T-helper 22 cell (primary cell): ENCODE results near the gene NPY2R.

ENCODE experiments used
- DNase-seq: peaks from one replicate; pipeline ENCODE4 v3.0.0-alpha.2; 2020; ENCODE audit warnings: low read depth

NPY2R gene, protein sequence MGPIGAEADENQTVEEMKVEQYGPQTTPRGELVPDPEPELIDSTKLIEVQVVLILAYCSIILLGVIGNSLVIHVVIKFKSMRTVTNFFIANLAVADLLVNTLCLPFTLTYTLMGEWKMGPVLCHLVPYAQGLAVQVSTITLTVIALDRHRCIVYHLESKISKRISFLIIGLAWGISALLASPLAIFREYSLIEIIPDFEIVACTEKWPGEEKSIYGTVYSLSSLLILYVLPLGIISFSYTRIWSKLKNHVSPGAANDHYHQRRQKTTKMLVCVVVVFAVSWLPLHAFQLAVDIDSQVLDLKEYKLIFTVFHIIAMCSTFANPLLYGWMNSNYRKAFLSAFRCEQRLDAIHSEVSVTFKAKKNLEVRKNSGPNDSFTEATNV

DNA sequence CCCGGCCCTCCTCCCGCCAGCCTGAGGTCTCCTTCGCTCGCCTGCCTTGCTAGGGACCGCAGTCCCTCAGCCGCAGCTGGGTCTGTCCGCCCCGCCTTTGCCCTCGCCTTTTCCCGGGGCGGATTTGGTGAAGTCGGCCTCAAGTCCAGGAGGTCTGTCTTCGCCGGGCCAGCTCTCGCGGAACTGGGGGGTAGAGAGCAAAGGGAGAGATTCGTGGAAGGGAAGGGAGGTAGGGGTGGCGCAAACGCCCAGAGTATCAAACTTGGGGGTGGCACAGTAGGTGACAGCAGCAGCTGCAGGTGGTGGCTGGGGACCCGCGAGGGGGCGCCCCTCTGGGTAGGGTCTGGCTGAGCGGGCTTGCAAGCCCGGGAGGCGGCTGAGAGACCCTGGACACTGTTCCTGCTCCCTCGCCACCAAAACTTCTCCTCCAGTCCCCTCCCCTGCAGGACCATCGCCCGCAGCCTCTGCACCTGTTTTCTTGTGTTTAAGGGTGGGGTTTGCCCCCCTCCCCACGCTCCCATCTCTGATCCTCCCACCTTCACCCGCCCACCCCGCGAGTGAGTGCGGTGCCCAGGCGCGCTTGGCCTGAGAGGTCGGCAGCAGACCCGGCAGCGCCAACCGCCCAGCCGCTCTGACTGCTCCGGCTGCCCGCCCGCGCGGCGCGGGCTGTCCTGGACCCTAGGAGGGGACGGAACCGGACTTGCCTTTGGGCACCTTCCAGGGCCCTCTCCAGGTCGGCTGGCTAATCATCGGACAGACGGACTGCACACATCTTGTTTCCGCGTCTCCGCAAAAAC, at the start of gene NPY2R:
NPY2R (plus strand) TSS at position 379 of the 797 bp plus-strand sequence. CDS start 5,304 bp downstream, outside the sequence.
- no peak for DNase-seq

DNA sequence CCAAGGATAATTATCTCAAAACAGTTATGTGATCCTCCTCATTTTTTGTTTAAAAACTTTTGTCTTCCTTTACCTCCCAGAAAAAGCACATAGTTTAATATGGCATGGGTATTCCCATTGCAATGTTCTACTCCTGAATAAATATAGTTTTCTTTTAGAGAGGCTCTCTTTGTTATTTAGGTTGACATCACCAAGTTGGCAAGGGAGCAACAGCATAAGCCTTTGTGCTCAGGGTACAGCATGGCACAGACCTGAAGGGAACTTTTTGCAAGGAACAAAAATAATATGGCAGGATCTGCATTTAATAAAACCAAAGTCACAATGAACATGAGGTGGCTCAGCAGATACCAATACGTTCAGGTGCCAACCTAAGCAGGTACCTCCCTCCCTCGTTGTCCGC, 47.1 kb upstream of the NPY2R start:
- DNase-seq, result no peak

DNA sequence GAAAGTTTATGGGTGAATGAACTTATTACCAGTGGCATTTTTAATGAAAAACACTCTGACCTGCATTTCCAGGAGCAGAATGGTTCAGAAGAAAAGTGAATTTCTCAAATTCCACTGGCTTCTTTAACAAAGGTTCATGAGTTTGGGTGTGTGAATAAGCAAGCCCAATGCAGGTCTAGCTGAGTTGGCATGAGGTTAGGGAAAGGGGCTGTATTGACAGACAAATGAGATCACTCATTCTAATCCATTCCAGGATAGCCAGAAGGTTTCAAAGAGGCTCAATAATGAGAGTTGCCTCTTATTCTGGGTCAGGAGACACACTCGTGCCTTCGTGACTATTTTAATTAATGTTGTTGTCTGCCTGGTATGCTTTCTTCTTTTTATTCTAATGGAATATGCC, 43.7 kb upstream of the NPY2R start:
- no peak for DNase-seq

DNA sequence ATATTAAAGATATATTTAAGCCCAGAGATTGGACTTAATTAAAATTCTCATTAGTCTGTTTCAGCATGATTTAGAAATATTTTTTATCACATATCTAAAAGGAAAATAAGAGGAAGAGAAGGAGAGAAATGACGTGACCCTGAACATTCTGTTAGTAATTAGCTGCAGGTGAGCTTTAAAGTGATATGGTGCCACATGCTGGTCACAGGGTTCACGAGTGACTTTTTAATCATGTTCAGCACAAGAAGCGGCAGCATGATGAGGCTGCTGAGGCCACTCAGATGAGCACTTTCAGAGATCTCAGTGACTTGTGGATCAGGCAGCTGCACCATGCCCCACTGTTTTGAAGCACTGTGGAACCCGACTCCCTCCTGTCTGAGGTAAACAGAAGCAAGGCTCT, 37.9 kb upstream of the NPY2R start:
- DNase-seq, result no peak

DNA sequence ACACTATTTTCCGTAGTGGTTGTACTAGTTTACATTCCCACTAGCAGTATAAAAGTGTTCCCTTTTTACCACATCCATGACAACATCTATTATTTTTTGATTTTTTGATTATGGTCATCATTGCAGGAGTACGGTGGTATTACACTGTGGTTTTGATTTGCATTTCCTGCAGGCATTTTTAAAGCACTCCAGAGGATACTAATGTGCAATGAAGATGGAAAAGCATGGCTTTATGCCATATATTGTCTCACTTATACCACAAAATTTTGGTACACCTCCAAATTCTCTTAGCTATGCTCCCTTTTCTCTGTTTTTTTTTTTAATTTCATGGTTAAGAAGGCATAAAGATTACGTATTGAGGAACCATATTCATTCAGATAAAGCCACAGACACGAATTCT, 35.1 kb upstream of the NPY2R start:
- DNase-seq, result no peak

DNA sequence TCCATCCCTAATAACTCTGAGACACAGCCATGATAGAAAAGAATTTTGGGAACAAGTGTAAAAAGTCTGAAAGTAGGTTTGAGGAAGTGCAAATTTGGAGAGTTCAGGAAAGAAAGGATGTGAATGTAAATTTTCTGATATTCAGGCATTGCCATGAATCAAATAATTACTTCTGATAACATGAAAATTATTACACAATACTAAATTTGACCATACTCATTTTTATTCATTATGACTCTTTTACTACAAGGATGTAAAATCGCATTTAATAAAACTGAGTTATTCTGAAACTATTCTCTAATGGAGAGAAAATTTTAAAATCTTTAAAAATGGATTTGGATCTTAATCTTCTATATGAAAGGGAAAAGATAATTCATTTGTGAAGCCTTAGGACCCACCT, 33.8 kb upstream of the NPY2R start:
- DNase-seq, result no peak

DNA sequence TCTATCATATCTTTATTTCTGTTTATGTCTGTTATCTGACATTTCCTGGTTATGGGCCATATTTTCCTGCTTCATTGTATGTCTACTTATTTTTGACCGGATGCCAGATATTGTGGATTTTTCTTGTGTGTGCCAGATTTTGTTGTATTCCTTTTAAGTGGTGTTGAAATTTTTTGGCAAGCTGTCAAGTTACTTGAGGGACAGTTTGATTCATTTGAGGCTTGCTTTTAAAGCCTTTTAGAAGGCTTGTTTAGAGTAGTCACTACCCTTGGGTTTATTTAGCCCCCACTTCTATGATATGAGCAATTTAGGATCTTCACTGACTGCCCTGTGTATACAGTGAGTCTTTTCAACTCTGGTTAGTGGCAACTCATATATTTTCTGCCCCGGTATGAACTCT, 29.2 kb upstream of the NPY2R start:
- no peak for DNase-seq

DNA sequence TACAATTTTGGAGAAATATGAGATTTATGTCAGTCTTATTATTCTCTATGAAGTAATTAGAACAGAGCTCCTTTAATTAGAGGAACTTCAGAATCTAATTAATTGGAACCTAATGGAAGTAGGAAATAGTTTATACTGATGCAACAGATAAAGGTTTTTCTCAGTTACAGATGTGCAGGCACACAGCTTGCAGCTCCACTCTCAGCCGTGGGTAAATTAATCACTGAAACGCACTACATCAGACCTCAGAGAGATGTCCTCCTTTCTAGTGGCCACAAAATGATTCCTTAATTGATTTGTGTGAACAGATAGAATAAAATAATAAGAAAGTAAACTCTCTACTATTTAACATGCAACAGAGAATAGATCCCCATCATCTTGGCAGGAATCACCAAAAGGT, 21.5 kb upstream of the NPY2R start:
- DNase-seq, result no peak

DNA sequence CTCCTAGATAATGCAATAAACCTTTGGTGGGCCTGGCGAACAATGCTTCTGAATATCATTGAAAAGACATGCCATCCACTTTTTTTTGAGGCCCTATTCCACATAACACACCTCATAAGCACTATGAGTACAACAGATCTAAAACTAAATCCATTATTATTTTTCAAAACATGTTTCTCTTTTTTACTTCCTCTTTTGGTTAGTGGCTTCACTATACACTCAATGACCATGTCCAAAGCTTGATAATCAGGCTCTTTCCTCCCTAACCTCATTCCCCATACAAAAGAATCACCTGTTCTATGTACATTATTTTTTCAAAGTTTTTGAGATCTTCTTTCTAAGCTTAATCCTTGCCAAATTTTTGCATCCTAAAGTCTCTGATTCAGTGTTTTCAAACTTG, 20.4 kb upstream of the NPY2R start:
- no peak for DNase-seq

DNA sequence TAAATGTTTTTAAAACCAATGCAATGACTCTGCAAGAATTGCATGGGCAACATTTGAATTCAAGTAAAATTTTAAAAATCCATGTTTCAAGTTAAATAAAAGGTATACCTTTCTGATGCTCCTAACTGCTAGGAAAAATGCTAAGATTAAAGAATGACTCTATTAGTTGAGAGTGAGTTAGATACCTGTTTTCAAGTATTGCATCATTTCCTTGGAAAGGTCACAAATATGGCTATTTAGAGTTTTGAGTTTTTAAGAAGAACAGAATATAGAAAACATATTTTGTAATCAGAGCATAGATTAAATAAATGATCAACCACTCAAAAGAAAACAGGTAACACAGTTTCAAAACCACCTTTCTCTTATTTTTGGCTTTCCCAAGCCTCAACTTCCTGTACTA, 18.3 kb upstream of the NPY2R start:
- no peak for DNase-seq

DNA sequence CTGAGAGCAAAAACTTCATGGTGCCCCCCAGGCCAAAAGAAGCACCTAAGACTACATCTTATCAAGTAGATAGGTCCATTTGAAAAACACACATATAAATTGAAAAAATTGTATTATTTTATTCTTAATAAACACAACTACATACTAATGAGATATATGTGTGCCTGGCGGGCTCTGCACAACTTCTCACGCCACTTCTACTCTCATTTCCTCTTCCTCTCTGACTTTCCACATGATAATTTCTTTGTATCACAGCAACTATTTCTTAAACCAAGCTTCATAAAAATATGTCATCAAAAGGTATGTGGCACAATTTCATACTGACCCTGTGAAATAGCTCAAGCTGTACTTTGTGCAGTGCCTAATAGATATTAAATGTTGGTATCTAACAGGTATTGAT, 10.7 kb upstream of the NPY2R start:
- DNase-seq, result no peak

DNA sequence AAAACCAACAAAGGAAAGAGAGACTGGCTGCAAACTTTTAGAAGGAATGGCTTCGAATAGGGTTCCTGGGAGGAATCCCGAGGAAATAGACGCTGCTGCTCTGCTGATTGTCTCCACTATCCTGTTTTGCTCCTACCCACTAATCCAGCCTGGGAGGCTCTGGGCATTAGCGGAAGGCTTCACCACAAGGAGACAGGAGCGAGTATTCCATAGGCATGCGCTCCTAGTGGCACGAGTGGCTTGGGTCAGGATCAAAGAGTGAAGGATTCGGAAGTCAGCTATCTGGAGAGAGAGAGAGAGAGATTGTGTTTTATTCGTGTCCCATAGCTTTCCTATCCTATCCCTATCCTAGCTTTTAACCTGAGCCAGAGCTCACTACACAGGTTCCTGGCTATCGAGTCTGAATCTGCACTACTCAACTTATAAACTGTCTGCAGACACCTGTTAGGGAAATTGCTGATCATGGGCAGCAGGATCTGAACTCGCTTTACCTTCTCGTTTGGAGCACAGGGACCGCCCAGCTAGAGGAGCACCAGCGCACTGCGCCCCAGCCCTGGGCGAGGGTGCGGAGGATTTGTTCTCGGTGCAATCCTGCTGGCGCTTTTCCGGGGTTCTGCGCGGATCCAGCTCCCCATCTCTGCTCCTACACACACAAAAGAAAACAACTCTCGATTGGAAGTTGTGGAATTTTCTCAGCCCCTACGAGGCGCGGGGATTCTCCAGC, 740 bp upstream of the NPY2R start:
- DNase-seq, result no peak

DNA sequence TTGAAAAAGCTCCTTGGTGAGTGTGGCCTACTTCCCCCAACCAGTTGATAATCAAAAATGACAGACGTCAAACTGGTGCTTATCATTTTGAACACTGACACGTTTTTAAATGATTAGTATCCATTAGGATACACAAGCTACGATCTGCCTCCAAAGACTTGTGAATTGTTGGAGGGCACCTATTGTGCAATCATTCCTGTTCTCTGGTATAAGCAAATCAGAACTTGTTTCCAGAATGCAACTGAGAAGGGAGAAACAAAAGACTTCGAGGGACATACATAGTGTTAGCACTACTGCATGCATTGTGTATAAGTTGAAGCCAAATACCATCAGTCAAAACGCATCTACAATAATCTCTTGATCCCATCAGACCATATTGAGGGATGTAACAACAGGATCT, 11.6 kb downstream of the NPY2R start:
- DNase-seq, result no peak

DNA sequence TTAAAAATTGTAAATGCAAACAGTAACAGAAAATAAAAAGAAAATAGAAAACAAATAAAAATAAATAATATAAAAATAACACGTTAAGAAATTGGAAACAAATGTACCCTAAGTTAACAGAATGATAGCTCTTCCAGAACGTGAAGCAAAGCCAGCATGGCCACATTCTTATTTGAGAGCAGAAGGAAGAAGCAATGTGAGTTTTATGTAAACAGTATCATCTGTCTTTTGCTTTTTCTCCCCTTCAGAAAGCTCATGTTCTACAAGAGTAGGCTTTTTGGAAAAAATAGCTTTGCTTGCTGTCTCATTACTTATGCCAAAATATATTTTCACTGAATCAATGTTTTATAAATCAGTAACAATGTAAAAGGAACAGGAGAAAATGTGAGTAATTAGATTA, 18.7 kb downstream of the NPY2R start:
- no peak for DNase-seq

DNA sequence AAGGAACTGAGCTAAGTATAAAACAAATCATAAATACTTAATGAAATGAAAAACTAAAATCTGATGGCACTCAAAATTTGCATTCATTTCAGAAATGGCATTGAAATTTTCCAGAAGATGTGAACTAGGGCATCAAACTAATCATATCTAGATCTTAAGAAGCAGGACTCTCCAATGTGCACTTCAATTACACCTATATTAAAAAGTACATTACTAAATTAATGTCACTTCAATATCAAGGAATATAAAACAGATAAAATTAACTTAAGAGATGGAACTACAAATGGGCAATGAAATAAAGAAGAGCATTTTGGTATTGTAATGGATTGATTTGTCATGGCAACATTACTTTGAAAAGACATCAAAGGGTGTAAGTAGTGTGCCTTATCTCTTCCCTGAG, 20.3 kb downstream of the NPY2R start:
- DNase-seq, result no peak

DNA sequence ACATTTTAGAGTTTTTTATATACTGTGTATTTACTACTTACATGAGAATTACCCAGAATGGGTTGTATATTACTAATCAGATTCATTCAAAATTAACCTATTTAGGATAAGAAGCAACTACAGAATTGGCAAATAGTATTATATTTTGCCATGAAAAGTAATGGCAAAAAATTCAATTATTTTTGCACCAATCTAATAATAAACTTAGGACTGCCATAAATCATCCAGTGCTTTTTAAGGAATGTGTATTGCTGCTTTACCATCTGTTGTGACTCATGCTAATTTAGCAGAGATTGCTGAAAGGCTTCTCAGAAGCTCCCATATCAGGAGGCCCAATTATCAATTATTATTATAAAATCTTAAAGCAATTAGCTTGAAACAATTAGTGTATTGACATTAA, 24.0 kb downstream of the NPY2R start:
- no peak for DNase-seq

DNA sequence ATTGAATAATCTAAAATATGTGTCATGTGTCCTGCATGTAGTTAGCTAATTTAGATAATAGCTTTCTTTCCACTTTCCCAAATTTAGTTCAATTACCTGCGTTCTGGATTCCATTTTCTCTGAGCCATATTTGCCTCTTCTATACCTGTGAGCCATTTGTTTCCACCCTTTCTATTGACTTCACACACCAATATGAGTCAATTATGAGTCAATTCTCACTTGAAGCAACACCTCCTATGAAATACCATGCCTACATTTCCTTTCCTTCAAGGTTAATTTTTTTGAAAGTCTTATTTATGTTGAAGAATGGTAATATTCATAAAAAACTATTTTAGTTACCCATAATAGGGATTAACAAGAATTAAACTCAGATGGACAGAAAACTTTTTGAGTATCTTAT, 25.8 kb downstream of the NPY2R start:
- no peak for DNase-seq

DNA sequence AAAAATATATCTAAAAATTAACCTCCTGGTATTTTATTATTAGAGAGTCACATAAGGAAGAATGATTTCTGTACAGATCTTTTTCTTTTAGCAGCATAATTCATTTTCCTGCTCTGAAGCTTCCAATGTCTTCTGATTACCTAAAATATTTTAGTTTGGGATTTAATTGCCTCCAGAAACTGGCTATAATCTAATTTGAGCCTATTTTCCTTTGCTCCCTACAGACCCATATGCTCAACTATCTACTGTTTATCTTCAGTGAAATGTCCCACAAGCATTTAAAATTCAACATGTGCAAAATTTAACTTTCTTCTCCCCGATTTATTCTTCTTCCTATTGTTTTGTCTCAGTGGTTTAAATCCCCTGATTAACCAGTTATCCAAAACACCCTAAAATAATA, 29.1 kb downstream of the NPY2R start:
- no peak for DNase-seq

DNA sequence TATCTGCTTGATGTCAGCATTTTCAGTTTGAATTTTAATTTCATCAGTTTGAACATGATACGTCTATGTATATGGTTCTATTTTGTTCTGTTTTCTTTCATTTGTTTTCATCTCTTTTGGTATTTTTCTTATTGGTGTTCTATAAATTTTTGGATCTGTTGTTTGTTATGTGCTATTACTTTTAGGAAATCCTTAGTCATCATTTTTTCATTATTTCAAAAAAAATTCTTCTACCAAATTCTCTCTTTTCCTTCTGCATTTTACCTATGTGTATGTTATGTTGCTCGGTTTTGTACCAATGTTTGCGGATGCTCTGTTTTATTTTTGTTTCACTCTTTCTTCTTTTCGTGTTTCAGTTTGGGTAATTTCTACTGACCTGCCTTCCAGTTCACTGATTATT, 32.8 kb downstream of the NPY2R start:
- no peak for DNase-seq

DNA sequence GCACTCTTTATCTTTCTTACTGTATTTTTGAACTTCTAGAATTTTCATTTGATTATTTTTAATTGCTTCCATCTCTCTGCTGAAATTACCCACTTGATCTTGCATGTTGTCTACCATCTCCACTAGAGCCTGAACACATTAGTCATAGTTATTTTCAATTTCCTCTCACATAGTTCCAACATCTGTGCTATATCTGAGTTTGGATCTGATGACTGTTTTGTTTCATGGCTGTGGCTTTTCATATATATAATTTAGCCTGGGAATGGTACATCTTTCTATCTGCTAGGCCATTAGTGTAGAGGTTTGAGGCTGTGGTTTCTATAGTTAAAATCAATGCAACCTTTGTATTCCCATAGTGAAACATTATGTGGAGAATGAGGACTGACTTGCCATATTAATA, 33.2 kb downstream of the NPY2R start:
- no peak for DNase-seq

DNA sequence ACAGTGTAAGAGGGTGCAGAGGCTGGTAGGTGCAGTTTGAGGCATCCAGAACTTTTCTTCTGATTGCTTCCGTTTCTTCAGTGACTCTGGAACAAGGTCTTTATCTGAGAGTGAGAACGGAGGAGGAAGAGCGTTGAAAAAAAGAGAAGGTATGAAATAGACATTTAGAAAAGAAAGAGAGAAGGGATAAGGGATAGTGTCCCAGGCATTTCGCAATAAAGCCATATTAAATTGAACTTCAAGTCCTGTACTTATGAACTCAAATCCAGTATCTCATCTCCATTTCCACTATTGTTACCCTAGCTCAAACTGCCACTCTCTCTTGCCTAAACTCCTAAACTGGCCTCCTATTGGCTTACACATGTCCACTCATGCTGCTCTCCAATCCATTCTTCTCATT, 36.7 kb downstream of the NPY2R start:
- no peak for DNase-seq

DNA sequence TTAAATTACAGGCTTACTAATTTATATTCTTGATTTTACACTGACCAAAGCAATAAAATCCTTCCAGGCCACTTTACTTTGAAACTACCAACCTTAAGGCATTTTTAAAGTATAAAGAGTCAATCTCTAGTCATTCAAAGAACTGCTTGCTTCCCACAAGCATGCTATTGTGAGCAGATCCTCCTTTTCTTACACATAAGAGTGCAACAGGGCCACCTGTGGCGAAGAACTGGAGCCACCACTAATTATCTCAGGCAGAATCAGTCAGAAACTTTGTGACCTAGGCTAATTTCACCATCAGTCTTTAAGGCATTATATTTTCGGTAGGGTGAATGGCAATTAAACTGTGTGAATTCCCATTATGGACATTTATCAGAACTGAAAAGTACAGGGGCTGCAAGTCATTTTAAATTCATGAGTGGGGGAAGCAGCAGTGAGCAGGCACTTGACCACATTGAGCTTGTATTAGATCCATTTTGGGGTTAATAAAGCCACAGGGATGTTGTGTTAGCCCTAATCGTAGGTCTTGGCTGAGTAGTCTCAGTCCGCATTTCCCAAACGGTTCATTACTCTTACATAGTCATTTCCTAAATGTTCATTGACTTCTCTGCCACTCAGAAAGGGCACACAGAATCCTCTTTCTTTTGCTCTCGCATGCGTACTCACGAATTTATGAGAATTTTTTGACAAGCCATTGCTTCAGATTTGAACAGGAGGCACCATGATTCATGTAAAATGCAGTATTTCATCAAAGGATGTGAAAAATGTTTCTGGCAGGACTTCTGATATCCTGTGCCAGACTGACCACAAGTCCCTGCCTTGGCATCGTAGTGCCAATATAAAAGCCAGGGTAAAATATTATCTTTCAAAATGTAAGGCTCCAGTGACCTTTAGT, 39.8 kb downstream of the NPY2R start:
- DNase-seq, result no peak
